Stimulated activated naive CD4-positive, alpha-beta T cell (primary cell): Measurements from ENCODE around the gene CHAC2.

Experiments
- DNase-seq, 6 experiments: peaks; one replicate each; lab custom pipeline; 2025; lab: John Stamatoyannopoulos, UW

The CHAC2 gene

GRCh38 chr2:53778536-53779162 is 11.0 kb downstream of the CHAC2 start:
- no peak for DNase-seq

GRCh38 chr2:53780056-53780455 is 12.5 kb downstream of the CHAC2 start:
- no peak for DNase-seq

- no peak for DNase-seq
Observed at GRCh38 chr2:53782676-53783075, 15.1 kb downstream of the CHAC2 start.

- no peak for DNase-seq
Observed at GRCh38 chr2:53784436-53784835, 16.8 kb downstream of the CHAC2 start.

- no peak for DNase-seq
Observed at GRCh38 chr2:53785366-53785765, 17.8 kb downstream of the CHAC2 start.

GRCh38 chr2:53786352-53786704 is 18.7 kb downstream of the CHAC2 start:
- peak in 2 of 6 experiments; percentile 40 to 60 for DNase-seq

GRCh38 chr2:53786705-53787613 is 19.4 kb downstream of the CHAC2 start, which contains the start of the genes ASB3 and ERLEC1:
Gene ASB3, minus strand, starts transcription at chr2:53786953. Its CDS starts 21,381 bp downstream, at chr2:53765572.
Gene ERLEC1, plus strand, starts transcription at chr2:53787044. Its CDS starts 167 bp downstream, at chr2:53787211.
- peak; percentile 77 to 83 (median 82) for DNase-seq

GRCh38 chr2:53787614-53788289 is 20.1 kb downstream of the CHAC2 start:
- DNase-seq = peak in 2 of 6 experiments; percentile 4 to 27

GRCh38 chr2:53793261-53793660 is 25.7 kb downstream of the CHAC2 start:
- DNase-seq = no peak

GRCh38 chr2:53793821-53794220 is 26.2 kb downstream of the CHAC2 start:
- no peak for DNase-seq

GRCh38 chr2:53801547-53801946 is 33.9 kb downstream of the CHAC2 start:
- DNase-seq = no peak

GRCh38 chr2:53802617-53803151 is 35.1 kb downstream of the CHAC2 start:
- DNase-seq = no peak

- no peak for DNase-seq
Observed at GRCh38 chr2:53811601-53812000, 44.0 kb downstream of the CHAC2 start.

- no peak for DNase-seq
Observed at GRCh38 chr2:53813151-53813550, 45.5 kb downstream of the CHAC2 start.

- no peak for DNase-seq
Observed at GRCh38 chr2:53818854-53819435, 51.3 kb downstream of the CHAC2 start.

GRCh38 chr2:53819634-53820033 is 52.0 kb downstream of the CHAC2 start:
- no peak for DNase-seq

GRCh38 chr2:53820048-53820447 is 52.4 kb downstream of the CHAC2 start:
- no peak for DNase-seq

- DNase-seq = no peak
Observed at GRCh38 chr2:53820711-53821110, 53.1 kb downstream of the CHAC2 start.

- DNase-seq = no peak
Observed at GRCh38 chr2:53821810-53822209, 54.2 kb downstream of the CHAC2 start.

- peak in 1 of 6 experiments; percentile 1 for DNase-seq
Observed at GRCh38 chr2:53823639-53824038, 56.0 kb downstream of the CHAC2 start.
